Measurements from ENCODE around the gene UBE2E3. TPM values are rescaled to one million over a fixed set of nuclear protein-coding genes. Genes with fewer than 3 reads are reported as not detected.

The UBE2E3 gene
- total RNA-seq, 1 donor from 2014 or later = 33.8 TPM

GRCh38 chr2:181021199-181021789 lies 40.9 kb downstream of the UBE2E3 start:
- Histone ChIP-seq H3K27me3 (no peaks in the 10 kb centered on the region), H3K9me3 (no peaks in the 10 kb centered on the region), H3K27ac (no peak overlapping the region), H3K36me3 (no peaks in the 10 kb centered on the region), H3K4me3 (no peak overlapping the region), H3K4me1 (no peaks in the 10 kb centered on the region)
- intact Hi-C loops (cut with DNase I) = no loop called here
- ATAC-seq (no peak), DNase-seq (no peak)
- TF ChIP-seq CTCF (IDR thresholded peaks at IDR 0.05) = no peak

- no peak overlapping the region for H3K27ac ChIP-seq
- H3K9me3 ChIP-seq = no peaks in the 10 kb centered on the region
- no peak for DNase-seq
- no peak for TF ChIP-seq CTCF (IDR thresholded peaks at IDR 0.05)
- intact Hi-C loops (cut with DNase I) = no loop called here
- ATAC-seq = no peak
- H3K4me1 ChIP-seq = no peaks in the 10 kb centered on the region
- H3K4me3 ChIP-seq = no peak overlapping the region
- no peaks in the 10 kb centered on the region for H3K36me3 ChIP-seq
- no peaks in the 10 kb centered on the region for H3K27me3 ChIP-seq
Measured at GRCh38 chr2:181022652-181023051, 42.2 kb downstream of the UBE2E3 start.

GRCh38 chr2:181025004-181025403 lies 44.6 kb downstream of the UBE2E3 start:
- intact Hi-C loops (cut with DNase I) = no loop called here

GRCh38 chr2:181036445-181036844 lies 56.0 kb downstream of the UBE2E3 start:
- DNase-seq (no peak), ATAC-seq (no peak)
- no peaks in the 10 kb centered on the region for H3K9me3 ChIP-seq
- TF ChIP-seq CTCF (IDR thresholded peaks at IDR 0.05) = no peak
- no peaks in the 10 kb centered on the region for H3K36me3 ChIP-seq
- intact Hi-C loops (cut with DNase I) = no loop called here
- H3K27ac ChIP-seq = no peak overlapping the region
- peaks cover 5% of the 10 kb centered on the region for H3K4me1 ChIP-seq
- H3K4me3 ChIP-seq = no peak overlapping the region
- no peaks in the 10 kb centered on the region for H3K27me3 ChIP-seq

More at GRCh38 chr2:181025004-181025403, 44.6 kb downstream of the UBE2E3 start:
- Histone ChIP-seq H3K9me3 (no peaks in the 10 kb centered on the region), H3K27me3 (no peaks in the 10 kb centered on the region), H3K4me1 (no peaks in the 10 kb centered on the region), H3K27ac (no peak overlapping the region), H3K4me3 (no peak overlapping the region), H3K36me3 (no peaks in the 10 kb centered on the region)
- no peak for TF ChIP-seq CTCF (IDR thresholded peaks at IDR 0.05)
- DNase-seq = no peak
- ATAC-seq = no peak

GRCh38 chr2:181036848-181037603 lies 56.6 kb downstream of the UBE2E3 start:
- Histone ChIP-seq H3K4me3 (no peak overlapping the region), H3K4me1 (peaks cover 5% of the 10 kb centered on the region), H3K27me3 (no peaks in the 10 kb centered on the region), H3K9me3 (no peaks in the 10 kb centered on the region), H3K27ac (no peak overlapping the region), H3K36me3 (no peaks in the 10 kb centered on the region)
- TF ChIP-seq CTCF (IDR thresholded peaks at IDR 0.05) = no peak
- ATAC-seq = no peak
- DNase-seq = no peak
- intact Hi-C loops (cut with DNase I) = no loop called here
